Ishikawa (cell line): Measurements from ENCODE around the gene THRB.

Experiments
- CEBPB ChIP-seq: IDR thresholded peaks from 2 replicates; pipeline ENCODE4 v1.6.1; 2012
- CREB1 ChIP-seq: IDR thresholded peaks from 2 replicates; pipeline ENCODE4 v1.6.1; 2012; ENCODE audit warnings: low read depth
- EGR1 ChIP-seq: IDR thresholded peaks from 2 replicates; pipeline ENCODE4 v1.6.1; 2012
- EP300 ChIP-seq: IDR thresholded peaks from 2 replicates; pipeline ENCODE4 v1.6.1; 2012; ENCODE audit warnings: borderline replicate concordance
- FOXM1 ChIP-seq: IDR thresholded peaks from 2 replicates; pipeline ENCODE4 v1.6.1; 2012; ENCODE audit warnings: low read depth, borderline replicate concordance
- NFIC ChIP-seq: IDR thresholded peaks from 2 replicates; pipeline ENCODE4 v1.6.1; 2012
- RAD21 ChIP-seq: IDR thresholded peaks from 2 replicates; pipeline ENCODE4 v1.6.1; 2012; ENCODE audit warnings: low read depth
- TAF1 ChIP-seq: IDR thresholded peaks from 2 replicates; pipeline ENCODE4 v1.6.1; 2012; ENCODE audit warnings: low read depth, mild to moderate bottlenecking
- TCF12 ChIP-seq: IDR thresholded peaks from 2 replicates; pipeline ENCODE4 v1.6.1; 2012; ENCODE audit warnings: low read depth
- TEAD4 ChIP-seq: IDR thresholded peaks from 2 replicates; pipeline ENCODE4 v1.6.1; 2012
- USF1 ChIP-seq: IDR thresholded peaks from 2 replicates; pipeline ENCODE4 v1.6.1; 2012
- YY1 ChIP-seq: IDR thresholded peaks from 2 replicates; pipeline ENCODE4 v1.6.1; 2012; ENCODE audit warnings: low read depth
- ZBTB7A ChIP-seq: IDR thresholded peaks from 2 replicates; pipeline ENCODE4 v1.6.1; 2012; ENCODE audit warnings: low read depth
- TF ChIP-seq, protein P1 (sequence below): IDR thresholded peaks from 2 replicates; pipeline ENCODE4 v1.6.1; 2012
- TF ChIP-seq, protein P2 (sequence below): IDR thresholded peaks from 2 replicates; pipeline ENCODE4 v1.6.1; 2012; ENCODE audit warnings: low read depth, mild to moderate bottlenecking

Gene THRB

GRCh38 chr3:24137334-24137733, 357.3 kb downstream of the THRB start:
- no peak for TF ChIP-seq NFIC

DNA sequence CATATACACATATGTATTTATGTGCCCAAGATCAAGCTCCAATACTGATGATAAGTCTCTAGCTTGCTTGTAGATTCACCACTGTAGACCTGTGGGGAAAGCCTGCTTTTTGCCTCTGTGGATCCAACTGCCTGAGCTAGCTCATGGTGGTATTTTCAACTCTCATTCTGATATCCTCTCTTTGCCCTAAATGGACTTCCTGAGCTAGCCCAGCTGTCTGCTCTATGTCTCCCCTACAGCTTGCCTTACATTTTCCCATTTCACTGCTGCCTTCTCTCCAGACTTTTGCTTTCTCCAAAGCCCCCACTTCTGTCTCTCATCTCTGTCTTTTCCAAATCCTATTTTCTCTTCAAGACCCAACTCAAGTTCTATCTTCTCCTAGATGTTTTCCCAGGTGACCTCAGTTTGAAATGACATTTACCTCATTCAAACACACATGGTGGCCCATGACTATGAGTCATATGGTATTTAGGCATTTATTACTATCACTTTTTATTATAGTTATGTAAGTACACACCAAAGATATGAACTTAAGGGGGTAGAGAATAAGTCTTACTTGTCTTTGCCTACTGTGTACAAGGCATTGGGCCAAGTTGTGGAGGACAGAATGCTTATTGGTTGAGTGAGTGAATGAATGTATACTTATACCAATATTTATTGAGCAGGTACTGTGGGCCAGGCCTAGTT, 357.9 kb downstream of the THRB start:
- TF ChIP-seq YY1, result no peak
- TF ChIP-seq FOXM1, result no peak
- TF ChIP-seq TCF12, result no peak
- TF ChIP-seq TEAD4, result no peak
- TF ChIP-seq RAD21, result no peak
- no peak for TF ChIP-seq CREB1
- no peak for TF ChIP-seq NFIC

- no peak for TF ChIP-seq CEBPB
- TF ChIP-seq, protein P1, sequence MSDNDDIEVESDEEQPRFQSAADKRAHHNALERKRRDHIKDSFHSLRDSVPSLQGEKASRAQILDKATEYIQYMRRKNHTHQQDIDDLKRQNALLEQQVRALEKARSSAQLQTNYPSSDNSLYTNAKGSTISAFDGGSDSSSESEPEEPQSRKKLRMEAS, result no peak
- no peak for TF ChIP-seq USF1
- no peak for TF ChIP-seq YY1
- no peak for TF ChIP-seq CREB1
These were observed 359.4 kb downstream of the THRB start for GRCh38 chr3:24135280-24135679.

- TF ChIP-seq YY1 (no peak), NFIC (no peak), CREB1 (no peak), EP300 (no peak), TEAD4 (no peak), CEBPB (no peak)
- TF ChIP-seq, protein P1, result no peak
- TF ChIP-seq, protein P2, sequence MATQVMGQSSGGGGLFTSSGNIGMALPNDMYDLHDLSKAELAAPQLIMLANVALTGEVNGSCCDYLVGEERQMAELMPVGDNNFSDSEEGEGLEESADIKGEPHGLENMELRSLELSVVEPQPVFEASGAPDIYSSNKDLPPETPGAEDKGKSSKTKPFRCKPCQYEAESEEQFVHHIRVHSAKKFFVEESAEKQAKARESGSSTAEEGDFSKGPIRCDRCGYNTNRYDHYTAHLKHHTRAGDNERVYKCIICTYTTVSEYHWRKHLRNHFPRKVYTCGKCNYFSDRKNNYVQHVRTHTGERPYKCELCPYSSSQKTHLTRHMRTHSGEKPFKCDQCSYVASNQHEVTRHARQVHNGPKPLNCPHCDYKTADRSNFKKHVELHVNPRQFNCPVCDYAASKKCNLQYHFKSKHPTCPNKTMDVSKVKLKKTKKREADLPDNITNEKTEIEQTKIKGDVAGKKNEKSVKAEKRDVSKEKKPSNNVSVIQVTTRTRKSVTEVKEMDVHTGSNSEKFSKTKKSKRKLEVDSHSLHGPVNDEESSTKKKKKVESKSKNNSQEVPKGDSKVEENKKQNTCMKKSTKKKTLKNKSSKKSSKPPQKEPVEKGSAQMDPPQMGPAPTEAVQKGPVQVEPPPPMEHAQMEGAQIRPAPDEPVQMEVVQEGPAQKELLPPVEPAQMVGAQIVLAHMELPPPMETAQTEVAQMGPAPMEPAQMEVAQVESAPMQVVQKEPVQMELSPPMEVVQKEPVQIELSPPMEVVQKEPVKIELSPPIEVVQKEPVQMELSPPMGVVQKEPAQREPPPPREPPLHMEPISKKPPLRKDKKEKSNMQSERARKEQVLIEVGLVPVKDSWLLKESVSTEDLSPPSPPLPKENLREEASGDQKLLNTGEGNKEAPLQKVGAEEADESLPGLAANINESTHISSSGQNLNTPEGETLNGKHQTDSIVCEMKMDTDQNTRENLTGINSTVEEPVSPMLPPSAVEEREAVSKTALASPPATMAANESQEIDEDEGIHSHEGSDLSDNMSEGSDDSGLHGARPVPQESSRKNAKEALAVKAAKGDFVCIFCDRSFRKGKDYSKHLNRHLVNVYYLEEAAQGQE, result no peak
These were observed 360.7 kb downstream of the THRB start for GRCh38 chr3:24133942-24134341.

DNA sequence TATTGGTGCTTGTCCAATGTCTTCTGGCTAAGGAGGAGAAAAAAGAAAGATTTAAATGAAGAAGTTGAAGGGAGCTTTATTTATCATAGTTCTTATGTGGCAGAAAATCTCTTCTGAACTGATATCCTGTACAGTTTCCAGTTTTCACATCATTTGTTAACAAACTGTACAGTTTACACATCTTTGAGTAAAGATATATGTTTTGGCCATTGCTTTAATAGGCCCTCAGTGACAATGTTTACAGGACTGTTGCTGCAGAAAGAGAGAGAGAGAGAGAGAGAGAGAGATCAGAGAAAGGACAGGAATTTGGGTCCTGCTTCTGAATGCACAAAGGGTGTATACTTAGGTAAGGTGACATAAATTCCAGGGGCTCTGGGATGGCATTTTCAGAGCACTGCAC, 361.2 kb downstream of the THRB start:
- TF ChIP-seq NFIC (no peak), CEBPB (no peak), RAD21 (no peak), YY1 (no peak), TCF12 (no peak), EP300 (no peak), ZBTB7A (no peak), FOXM1 (no peak), TAF1 (no peak), EGR1 (no peak), USF1 (no peak), TEAD4 (no peak), CREB1 (no peak)
- TF ChIP-seq, protein P2, result no peak
- TF ChIP-seq, protein P1, result no peak

DNA sequence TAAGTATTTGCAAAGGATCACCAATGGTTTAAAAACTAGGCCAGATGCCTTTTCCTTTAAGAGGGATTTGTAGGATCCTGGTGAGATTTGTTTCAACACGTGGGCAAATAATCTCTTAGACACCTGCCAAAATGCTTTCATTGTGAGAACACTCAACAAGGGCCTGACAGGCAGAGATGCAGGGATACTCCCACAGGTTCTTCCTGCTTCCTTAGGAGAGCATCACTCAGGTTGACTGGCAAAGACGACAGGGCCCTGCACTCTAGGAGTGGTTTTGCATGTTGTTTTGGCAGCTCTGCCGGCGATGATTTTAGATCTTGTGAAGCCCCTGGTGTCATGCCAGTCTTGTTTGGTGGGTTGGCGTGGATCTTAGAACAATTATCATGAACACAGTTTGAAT, 365.1 kb downstream of the THRB start:
- no peak for TF ChIP-seq ZBTB7A
- TF ChIP-seq TEAD4, result no peak
- TF ChIP-seq FOXM1, result no peak
- TF ChIP-seq TCF12, result no peak
- TF ChIP-seq CEBPB, result no peak
- TF ChIP-seq USF1, result no peak
- TF ChIP-seq RAD21, result no peak
- TF ChIP-seq, protein P2, result no peak
- TF ChIP-seq TAF1, result no peak
- no peak for TF ChIP-seq EP300
- TF ChIP-seq, protein P1, result no peak
- no peak for TF ChIP-seq NFIC
- TF ChIP-seq YY1, result no peak
- no peak for TF ChIP-seq CREB1
- TF ChIP-seq EGR1, result no peak
